Measurements from ENCODE around the gene CTSW. TPM values are rescaled to one million over a fixed set of nuclear protein-coding genes. Genes with fewer than 3 reads are reported as not detected.
A peak's percentile ranks its signal among the peaks of the same experiment; 100 is the strongest.

Gene CTSW
- polyA plus RNA-seq, 1 donor from 2014 or later: not detected

DNA sequence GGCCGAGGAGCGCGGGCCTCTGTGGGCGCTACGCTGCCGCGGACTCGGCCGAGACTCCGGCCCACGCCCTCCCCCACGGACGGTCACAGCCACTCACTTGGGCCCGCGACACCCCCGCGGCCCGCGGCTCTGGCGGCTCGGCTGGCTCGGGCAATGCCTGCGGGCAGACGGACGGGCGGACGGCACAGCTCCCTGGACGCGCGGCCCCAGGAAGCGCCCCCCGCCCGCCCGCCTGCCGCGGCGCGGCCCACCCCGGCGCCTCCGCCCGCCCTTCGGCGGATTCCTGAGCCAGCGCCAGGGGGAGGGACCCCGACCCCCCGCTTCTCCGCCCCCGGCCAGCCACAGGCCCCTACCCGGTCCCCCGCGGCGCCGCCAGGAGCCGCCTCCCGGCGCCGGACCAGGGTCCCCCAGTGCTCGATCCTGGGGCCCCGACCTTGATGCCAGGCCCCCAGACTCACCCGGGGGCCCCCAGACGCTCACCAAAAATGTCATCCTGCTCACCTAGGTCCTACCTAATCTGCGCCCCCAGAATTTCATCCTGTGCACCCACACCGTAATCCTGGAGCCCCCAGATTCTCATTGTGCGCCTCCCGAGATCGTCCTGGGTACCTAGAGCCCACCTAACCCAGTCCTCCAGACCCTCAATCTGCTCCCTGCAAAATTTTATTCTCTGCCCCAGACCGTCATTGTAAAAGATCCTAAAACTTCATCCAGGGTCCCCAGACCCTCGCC lies 6.9 kb upstream of the CTSW start, which contains the start of gene EFEMP2:
Gene EFEMP2, minus strand, starts transcription at position 215 of the 732 bp plus-strand sequence. CDS start 446 bp downstream, outside the sequence.
- no peaks in the 10 kb centered on the region for H3F3A ChIP-seq (ENCODE audit: insufficient read depth, low read length, poor library complexity, severe bottlenecking)
- no peaks in the 10 kb centered on the region for H4K20me1 ChIP-seq (ENCODE audit: insufficient read depth)
- H3K9ac ChIP-seq (ENCODE audit: low read length): peak within 1 kb of the TSS; percentile 46
- no peak within 1 kb of the TSS for H2AFZ ChIP-seq (ENCODE audit: low read depth, low read length)
- TF ChIP-seq SMC3 (conservative IDR thresholded peaks at IDR 0.05; ENCODE audit: poor library complexity) (no peak), REST (IDR thresholded peaks at IDR 0.05; ENCODE audit: borderline replicate concordance) (no peak), TAF1 (IDR thresholded peaks at IDR 0.05; ENCODE audit: low read depth) (no peak), EZH2 (IDR thresholded peaks at IDR 0.05; ENCODE audit: borderline replicate concordance, insufficient read depth, low read length, poor library complexity, severe bottlenecking) (no peak), EP300 (conservative IDR thresholded peaks at IDR 0.05; ENCODE audit: poor library complexity, severe bottlenecking) (no peak), RAD21 (conservative IDR thresholded peaks at IDR 0.05) (no peak), POLR2AphosphoS5 (IDR thresholded peaks at IDR 0.05) (no peak), MXI1 (conservative IDR thresholded peaks at IDR 0.05; ENCODE audit: poor library complexity, severe bottlenecking) (no peak), CTCF (IDR thresholded peaks at IDR 0.05; ENCODE audit: poor library complexity, severe bottlenecking) (no peak)
- no peaks in the 10 kb centered on the region for H3K79me2 ChIP-seq (replicated peaks; ENCODE audit: insufficient read depth, low read length)
- H3K9me3 ChIP-seq (ENCODE audit: low read length): no peaks in the 10 kb centered on the region
- no peaks in the 10 kb centered on the region for H3K9me2 ChIP-seq (ENCODE audit: insufficient read depth, low read length)
- H3K36me3 ChIP-seq (ENCODE audit: insufficient read depth, low read length): no peaks in the 10 kb centered on the region
- no peak within 1 kb of the TSS for H3K27ac ChIP-seq (ENCODE audit: low read length)
- H3K4me3 ChIP-seq (ENCODE audit: low read length): peak within 1 kb of the TSS; percentile 65
- peaks cover 11% of the 10 kb centered on the region for H3K27me3 ChIP-seq (ENCODE audit: insufficient read depth, low read depth, low read length)
- H3K4me2 ChIP-seq (ENCODE audit: low read length): no peak within 1 kb of the TSS

GRCh38 chr11:65873318-65874156 lies 6.1 kb upstream of the CTSW start:
- Histone ChIP-seq H3K36me3 (ENCODE audit: insufficient read depth, low read length) (no peaks in the 10 kb centered on the region), H3F3A (ENCODE audit: insufficient read depth, low read length, poor library complexity, severe bottlenecking) (no peaks in the 10 kb centered on the region), H3K4me2 (ENCODE audit: low read length) (no peak overlapping the region), H3K79me2 (replicated peaks; ENCODE audit: insufficient read depth, low read length) (no peaks in the 10 kb centered on the region), H3K4me3 (ENCODE audit: low read length) (peak overlapping the region; percentile 65), H3K27me3 (ENCODE audit: insufficient read depth, low read depth, low read length) (peaks cover 11% of the 10 kb centered on the region), H3K9me2 (ENCODE audit: insufficient read depth, low read length) (no peaks in the 10 kb centered on the region), H2AFZ (ENCODE audit: low read depth, low read length) (no peak overlapping the region), H3K27ac (ENCODE audit: low read length) (no peak overlapping the region), H4K20me1 (ENCODE audit: insufficient read depth) (no peaks in the 10 kb centered on the region), H3K9me3 (ENCODE audit: low read length) (no peaks in the 10 kb centered on the region), H3K9ac (ENCODE audit: low read length) (peak overlapping the region; percentile 46)
- TF ChIP-seq MXI1 (conservative IDR thresholded peaks at IDR 0.05; ENCODE audit: poor library complexity, severe bottlenecking): peak; percentile 13
- TF ChIP-seq POLR2AphosphoS5 (IDR thresholded peaks at IDR 0.05): peak; percentile 52
- TF ChIP-seq REST (IDR thresholded peaks at IDR 0.05; ENCODE audit: borderline replicate concordance): no peak

Measured in neural cell (in vitro differentiated cells).